IMR-90 (cell line): ENCODE data around the gene WNK4. TPM values are rescaled to one million over a fixed set of nuclear protein-coding genes. Genes with fewer than 3 reads are reported as not detected.

ENCODE experiments used
- ATAC-seq: fragments of 200-7000 bp; cut with Tn5 transposase; 2 replicates; pipeline ENCODE4 v1.9.1; 2020; ENCODE audit warnings: low read depth, mild to moderate bottlenecking, moderate library complexity
- BruUV-seq: library from RNA; stranded (reverse); fragments of 400-500 nt; replicated peaks from 2 replicates; lab custom pipeline; 2021; lab: Mats Ljungman, UMichigan
- CTCF ChIA-PET: fragments of 300-600 bp; formaldehyde crosslinking; extraction: SDS; loops from one replicate; lab custom pipeline; 2021; ENCODE audit warnings: antibody characterized with exemption; lab: Yijun Ruan, JAX
- POLR2A ChIA-PET: fragments of 300-600 bp; sonication (Branson Sonifier 250); formaldehyde crosslinking; loops from one replicate; lab custom pipeline; 2022; ENCODE audit warnings: antibody characterized with exemption; ENCODE audit not compliant: unreplicated experiment; lab: Charles Lee
- DNase-seq: peaks from one replicate; pipeline ENCODE4 v3.0.0; 2013
- H2AFZ ChIP-seq: replicated peaks from 2 replicates; pipeline ENCODE3; 2013; ENCODE audit warnings: low read length, mild to moderate bottlenecking; ENCODE audit not compliant: poor library complexity
- H2AK5ac ChIP-seq: 2 replicates; pipeline ENCODE4 v1.6.1; 2013; ENCODE audit warnings: low read depth, low read length, inconsistent platforms
- H2AK9ac ChIP-seq: replicated peaks from 2 replicates; pipeline ENCODE3; 2013; ENCODE audit warnings: mild to moderate bottlenecking, low read depth, low read length, moderate library complexity; ENCODE audit not compliant: poor library complexity
- H2BK120ac ChIP-seq: 2 replicates; pipeline ENCODE4 v1.6.1; 2013; ENCODE audit warnings: low read depth, low read length, inconsistent platforms
- H2BK15ac ChIP-seq: 3 replicates; pipeline ENCODE4 v1.6.1; 2013; ENCODE audit warnings: low read depth, low read length, inconsistent platforms
- H2BK20ac ChIP-seq: 2 replicates; pipeline ENCODE4 v1.6.1; 2013; ENCODE audit warnings: low read depth, mild to moderate bottlenecking, inconsistent platforms, low read length, moderate library complexity
- H2BK5ac ChIP-seq: 2 replicates; pipeline ENCODE4 v1.6.1; 2013; ENCODE audit warnings: mild to moderate bottlenecking, low read depth, low read length, inconsistent platforms; ENCODE audit not compliant: poor library complexity, severe bottlenecking
- H3K14ac ChIP-seq: replicated peaks from 2 replicates; pipeline ENCODE4 v1.6.1; 2013; ENCODE audit warnings: low read depth, low read length, inconsistent platforms
- H3K18ac ChIP-seq: 2 replicates; pipeline ENCODE4 v1.6.1; 2013; ENCODE audit warnings: low read depth, low read length, control low read depth
- H3K23ac ChIP-seq: 2 replicates; pipeline ENCODE4 v1.6.1; 2013; ENCODE audit warnings: low read depth, low read length, inconsistent platforms
- H3K27ac ChIP-seq: 2 replicates; pipeline ENCODE4 v1.5.1; 2013; ENCODE audit warnings: mild to moderate bottlenecking, control low read depth, low read length; ENCODE audit not compliant: insufficient read depth
- H3K27me3 ChIP-seq: 2 replicates; pipeline ENCODE4 v1.6.1; 2013; ENCODE audit warnings: low read length; ENCODE audit not compliant: control insufficient read depth, insufficient read depth
- H3K36me3 ChIP-seq: 2 replicates; pipeline ENCODE4 v1.6.1; 2013; ENCODE audit warnings: low read length, mixed read lengths; ENCODE audit not compliant: control insufficient read depth, insufficient read depth
- H3K4ac ChIP-seq: 2 replicates; pipeline ENCODE4 v1.6.1; 2013; ENCODE audit warnings: low read depth, low read length, inconsistent platforms
- H3K4me1 ChIP-seq: 2 replicates; pipeline ENCODE4 v1.6.1; 2013; ENCODE audit warnings: low read length, mixed read lengths; ENCODE audit not compliant: control insufficient read depth, insufficient read depth
- H3K4me2 ChIP-seq: 2 replicates; pipeline ENCODE4 v1.6.1; 2013; ENCODE audit warnings: low read depth, mild to moderate bottlenecking, control low read depth, low read length, moderate library complexity
- H3K4me3 ChIP-seq: 2 replicates; pipeline ENCODE4 v1.5.1; 2013; ENCODE audit warnings: low read depth, mild to moderate bottlenecking, control low read depth, low read length, moderate library complexity; ENCODE audit not compliant: insufficient read depth
- H3K56ac ChIP-seq: 2 replicates; pipeline ENCODE4 v1.6.1; 2013; ENCODE audit warnings: low read length, inconsistent platforms; ENCODE audit not compliant: insufficient read depth; ENCODE audit errors: extremely low read depth
- H3K79me1 ChIP-seq, 2 experiments: 2 replicates each; pipeline ENCODE4 v1.6.1; 2013; ENCODE audit warnings: low read length in 2 of 2, inconsistent platforms in 1 of 2, low read depth in 1 of 2
- H3K9ac ChIP-seq: 2 replicates; pipeline ENCODE4 v1.6.1; 2013; ENCODE audit warnings: low read depth, low read length, control low read depth
- H3K9me1 ChIP-seq: 2 replicates; pipeline ENCODE4 v1.6.1; 2013; ENCODE audit warnings: low read length, inconsistent platforms; ENCODE audit not compliant: insufficient read depth
- H3K9me3 ChIP-seq: 2 replicates; pipeline ENCODE4 v1.6.1; 2013; ENCODE audit warnings: low read length; ENCODE audit not compliant: control insufficient read depth, insufficient read depth
- H4K20me1 ChIP-seq: 2 replicates; pipeline ENCODE4 v1.6.1; 2013; ENCODE audit warnings: low read length, inconsistent platforms; ENCODE audit not compliant: insufficient read depth
- H4K5ac ChIP-seq: 2 replicates; pipeline ENCODE4 v1.6.1; 2013; ENCODE audit warnings: mild to moderate bottlenecking, low read depth, low read length, control low read depth
- H4K8ac ChIP-seq, 2 experiments: 2 replicates each; pipeline ENCODE4 v1.6.1; 2013; ENCODE audit warnings: low read depth in 2 of 2, low read length in 2 of 2, control low read depth in 1 of 2, inconsistent platforms in 1 of 2
- H4K91ac ChIP-seq: 2 replicates; pipeline ENCODE4 v1.6.1; 2013; ENCODE audit warnings: low read depth, low read length, inconsistent platforms; ENCODE audit not compliant: insufficient read depth
- CEBPB ChIP-seq: IDR thresholded peaks from 2 replicates; pipeline ENCODE4 v1.6.1; 2012; ENCODE audit warnings: low read depth, low read length, improper control_type of control experiment
- CHD1 ChIP-seq: IDR thresholded peaks from 2 replicates; pipeline ENCODE4 v1.6.1; 2012; ENCODE audit warnings: low read depth, low read length, improper control_type of control experiment
- FOS ChIP-seq: fragments of 150-350 bp; IDR thresholded peaks from 2 replicates; pipeline ENCODE4 v1.6.1; 2016; ENCODE audit warnings: low read depth, low read length
- MAFK ChIP-seq: IDR thresholded peaks from 2 replicates; pipeline ENCODE4 v1.6.1; 2012; ENCODE audit warnings: low read depth, low read length, improper control_type of control experiment
- MAZ ChIP-seq: IDR thresholded peaks from 2 replicates; pipeline ENCODE4 v1.6.1; 2012; ENCODE audit warnings: low read depth, mild to moderate bottlenecking, low read length, improper control_type of control experiment, moderate library complexity, borderline replicate concordance
- NFE2L2 ChIP-seq: fragments of 150-350 bp; IDR thresholded peaks from 2 replicates; pipeline ENCODE4 v1.6.1; 2016; ENCODE audit warnings: low read depth, mild to moderate bottlenecking, low read length
- RAD21 ChIP-seq: IDR thresholded peaks from 2 replicates; pipeline ENCODE4 v1.6.1; 2012; ENCODE audit warnings: low read length, improper control_type of control experiment
- RFX5 ChIP-seq: IDR thresholded peaks from 2 replicates; pipeline ENCODE4 v1.8.0; 2012; ENCODE audit warnings: low read depth, mild to moderate bottlenecking, low read length, moderate library complexity
- dilution Hi-C: fragments of 300-500 bp; cut with HindIII; formaldehyde crosslinking; loops from one replicate; pipeline ENCODE4 v1.14.3; 2018; ENCODE audit warnings: low sequenced_read_pairs; ENCODE audit not compliant: unreplicated experiment
- in situ Hi-C: fragments of 300-500 bp; cut with MboI; formaldehyde crosslinking; loops from 3 replicates; pipeline ENCODE4 v1.14.3; 2019; ENCODE audit warnings: low sequenced_read_pairs, inconsistent platforms, mixed read lengths
- intact Hi-C: fragments of 100-400 bp; cut with micrococcal nuclease; formaldehyde crosslinking; loops from 2 replicates; pipeline ENCODE4 v1.10.0; 2022
- polyA plus RNA-seq, 3 experiments: library from polyadenylated mRNA; depleted of rRNA; stranded (reverse); fragments of >200 nt; gene quantifications; 2 replicates each; pipeline ENCODE4 v1.2.3, GENCODE V29; 2012; ENCODE audit warnings: low replicate concordance in 1 of 3
- total RNA-seq: library from RNA; depleted of rRNA; stranded (reverse); fragments of >200 nt; gene quantifications from 2 replicates; pipeline ENCODE4 v1.2.3, GENCODE V29; 2012
- TF ChIP-seq, protein P1 (sequence below): fragments of 150-350 bp; IDR thresholded peaks from 2 replicates; pipeline ENCODE4 v1.6.1; 2016; ENCODE audit warnings: low read depth, mild to moderate bottlenecking, low read length, moderate library complexity, borderline replicate concordance

The WNK4 gene
- total and polyA plus RNA-seq, 2 of the 4 experiments (the other 2 are of a cell fraction): 1.3 to 15.1 TPM

DNA sequence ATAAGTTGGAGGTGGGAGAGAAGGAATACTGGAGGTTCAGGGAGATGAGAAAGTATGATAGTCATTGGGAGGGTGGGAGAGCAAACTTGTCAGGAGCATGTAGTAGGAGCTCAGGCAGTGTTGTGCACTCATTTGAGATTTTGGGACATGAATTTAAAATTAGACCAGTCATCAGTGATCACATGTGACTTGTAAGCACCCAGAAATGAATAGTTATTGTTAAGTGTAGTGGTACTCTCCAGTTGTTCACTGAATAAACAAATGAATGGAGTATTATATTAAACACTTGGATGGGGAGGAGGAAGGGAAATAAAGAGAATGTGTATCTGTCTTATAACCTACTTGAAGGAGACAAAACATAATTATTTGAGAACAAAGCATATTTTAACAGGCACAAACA is 50.6 kb downstream of the WNK4 start:
- BruUV-seq: no TSS peak
- Histone ChIP-seq H3K9me1 (no peaks in the 10 kb centered on the region), H3K56ac (no peak overlapping the region), H3K14ac (no peak overlapping the region), H2BK5ac (no peak overlapping the region), H2AK9ac (no peak overlapping the region), H2BK15ac (no peak overlapping the region), H3K18ac (no peak overlapping the region), H3K36me3 (peaks cover 5% of the 10 kb centered on the region), H3K9me3 (no peaks in the 10 kb centered on the region), H2BK20ac (no peak overlapping the region), H3K79me1 (peaks cover 22 to 39% of the 10 kb centered on the region in 2 experiments), H3K23ac (no peak overlapping the region), H3K27ac (no peak overlapping the region), H3K4ac (no peak overlapping the region), H3K4me3 (no peak overlapping the region), H2BK120ac (no peak overlapping the region), H3K4me2 (no peak overlapping the region), H4K5ac (no peak overlapping the region), H2AK5ac (no peak overlapping the region), H3K4me1 (0 out of 2 replicates have a peak, but pooled peaks cover 3% of the 10 kb centered on the region), H3K9ac (no peak overlapping the region), H2AFZ (no peak overlapping the region), H4K20me1 (peaks cover 4% of the 10 kb centered on the region; the same call in 1 of the 2 replicates), H4K91ac (no peak overlapping the region), H3K27me3 (no peaks in the 10 kb centered on the region), H4K8ac (no peak overlapping the region)
- no peak for ATAC-seq
- no peak for DNase-seq
- CTCF ChIA-PET: no interaction called here
- intact Hi-C loops (no loop called here), dilution Hi-C loops (no loop called here), in situ Hi-C loops (no loop called here)
- POLR2A ChIA-PET: no interaction called here
- TF ChIP-seq FOS (no peak), NFE2L2 (no peak), CEBPB (no peak), RFX5 (no peak), MAFK (no peak), MAZ (no peak), RAD21 (no peak), CHD1 (no peak)
- TF ChIP-seq, protein P1, sequence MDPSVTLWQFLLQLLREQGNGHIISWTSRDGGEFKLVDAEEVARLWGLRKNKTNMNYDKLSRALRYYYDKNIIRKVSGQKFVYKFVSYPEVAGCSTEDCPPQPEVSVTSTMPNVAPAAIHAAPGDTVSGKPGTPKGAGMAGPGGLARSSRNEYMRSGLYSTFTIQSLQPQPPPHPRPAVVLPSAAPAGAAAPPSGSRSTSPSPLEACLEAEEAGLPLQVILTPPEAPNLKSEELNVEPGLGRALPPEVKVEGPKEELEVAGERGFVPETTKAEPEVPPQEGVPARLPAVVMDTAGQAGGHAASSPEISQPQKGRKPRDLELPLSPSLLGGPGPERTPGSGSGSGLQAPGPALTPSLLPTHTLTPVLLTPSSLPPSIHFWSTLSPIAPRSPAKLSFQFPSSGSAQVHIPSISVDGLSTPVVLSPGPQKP: no peak
